Measurements from ENCODE around the gene VPS13C.

The VPS13C gene

GRCh38 chr15:61936528-61937195 lies 123.6 kb downstream of the VPS13C start:
- no peak overlapping the region for H3K4me3 ChIP-seq (ENCODE audit: low read depth, low read length, poor library complexity, severe bottlenecking)
- TF ChIP-seq, protein P1, sequence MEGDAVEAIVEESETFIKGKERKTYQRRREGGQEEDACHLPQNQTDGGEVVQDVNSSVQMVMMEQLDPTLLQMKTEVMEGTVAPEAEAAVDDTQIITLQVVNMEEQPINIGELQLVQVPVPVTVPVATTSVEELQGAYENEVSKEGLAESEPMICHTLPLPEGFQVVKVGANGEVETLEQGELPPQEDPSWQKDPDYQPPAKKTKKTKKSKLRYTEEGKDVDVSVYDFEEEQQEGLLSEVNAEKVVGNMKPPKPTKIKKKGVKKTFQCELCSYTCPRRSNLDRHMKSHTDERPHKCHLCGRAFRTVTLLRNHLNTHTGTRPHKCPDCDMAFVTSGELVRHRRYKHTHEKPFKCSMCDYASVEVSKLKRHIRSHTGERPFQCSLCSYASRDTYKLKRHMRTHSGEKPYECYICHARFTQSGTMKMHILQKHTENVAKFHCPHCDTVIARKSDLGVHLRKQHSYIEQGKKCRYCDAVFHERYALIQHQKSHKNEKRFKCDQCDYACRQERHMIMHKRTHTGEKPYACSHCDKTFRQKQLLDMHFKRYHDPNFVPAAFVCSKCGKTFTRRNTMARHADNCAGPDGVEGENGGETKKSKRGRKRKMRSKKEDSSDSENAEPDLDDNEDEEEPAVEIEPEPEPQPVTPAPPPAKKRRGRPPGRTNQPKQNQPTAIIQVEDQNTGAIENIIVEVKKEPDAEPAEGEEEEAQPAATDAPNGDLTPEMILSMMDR (IDR thresholded peaks at IDR 0.05; ENCODE audit: low read length), result no peak
- no peak for TF ChIP-seq EZH2 (IDR thresholded peaks at IDR 0.05; ENCODE audit: borderline replicate concordance, low read length)
- H3K9me3 ChIP-seq (ENCODE audit: low read length), result no peaks in the 10 kb centered on the region
- peaks cover 44% of the 10 kb centered on the region for H3K36me3 ChIP-seq (ENCODE audit: insufficient read depth, low read length)
- no peak overlapping the region for H3K27ac ChIP-seq (ENCODE audit: low read depth, low read length, poor library complexity, severe bottlenecking)
- no peak overlapping the region for H3K4me2 ChIP-seq (ENCODE audit: low read length)
- no peaks in the 10 kb centered on the region for H3K4me1 ChIP-seq (ENCODE audit: insufficient read depth, low read length, severe bottlenecking)
- no peaks in the 10 kb centered on the region for H3K9me2 ChIP-seq (ENCODE audit: low read depth, low read length)
- H3K79me2 ChIP-seq (ENCODE audit: insufficient read depth, low read length), result no peaks in the 10 kb centered on the region
- no peaks in the 10 kb centered on the region for H4K20me1 ChIP-seq (ENCODE audit: insufficient read depth, low read length)
- no peaks in the 10 kb centered on the region for H3F3A ChIP-seq (ENCODE audit: insufficient read depth, low read length)
- no peaks in the 10 kb centered on the region for H3K27me3 ChIP-seq (ENCODE audit: insufficient read depth, low read length)
- H2AFZ ChIP-seq (ENCODE audit: low read length), result no peak overlapping the region
- no peak overlapping the region for H3K9ac ChIP-seq (ENCODE audit: low read length)

GRCh38 chr15:61935493-61935892 lies 124.8 kb downstream of the VPS13C start:
- Histone ChIP-seq H3K27ac (ENCODE audit: low read depth, low read length, poor library complexity, severe bottlenecking) (no peak overlapping the region), H3K79me2 (ENCODE audit: insufficient read depth, low read length) (no peaks in the 10 kb centered on the region), H3K27me3 (ENCODE audit: insufficient read depth, low read length) (no peaks in the 10 kb centered on the region), H3K9ac (ENCODE audit: low read length) (no peak overlapping the region), H2AFZ (ENCODE audit: low read length) (no peak overlapping the region), H3K4me2 (ENCODE audit: low read length) (no peak overlapping the region), H3K4me1 (ENCODE audit: insufficient read depth, low read length, severe bottlenecking) (no peaks in the 10 kb centered on the region), H4K20me1 (ENCODE audit: insufficient read depth, low read length) (no peaks in the 10 kb centered on the region), H3F3A (ENCODE audit: insufficient read depth, low read length) (no peaks in the 10 kb centered on the region), H3K9me2 (ENCODE audit: low read depth, low read length) (no peaks in the 10 kb centered on the region), H3K4me3 (ENCODE audit: low read depth, low read length, poor library complexity, severe bottlenecking) (no peak overlapping the region), H3K36me3 (ENCODE audit: insufficient read depth, low read length) (peaks cover 40% of the 10 kb centered on the region), H3K9me3 (ENCODE audit: low read length) (no peaks in the 10 kb centered on the region)
- no peak for TF ChIP-seq EZH2 (IDR thresholded peaks at IDR 0.05; ENCODE audit: borderline replicate concordance, low read length)

- TF ChIP-seq, protein P1 (IDR thresholded peaks at IDR 0.05; ENCODE audit: low read length), result no peak
- no peak for TF ChIP-seq EZH2 (IDR thresholded peaks at IDR 0.05; ENCODE audit: borderline replicate concordance, low read length)
- Histone ChIP-seq H3K9me3 (ENCODE audit: low read length) (no peaks in the 10 kb centered on the region), H3K4me3 (ENCODE audit: low read depth, low read length, poor library complexity, severe bottlenecking) (no peak overlapping the region), H3K9me2 (ENCODE audit: low read depth, low read length) (no peaks in the 10 kb centered on the region), H3K36me3 (ENCODE audit: insufficient read depth, low read length) (peaks cover 38% of the 10 kb centered on the region; the same call in 1 of the 2 replicates), H3K79me2 (ENCODE audit: insufficient read depth, low read length) (no peaks in the 10 kb centered on the region), H3K27ac (ENCODE audit: low read depth, low read length, poor library complexity, severe bottlenecking) (no peak overlapping the region), H3K4me1 (ENCODE audit: insufficient read depth, low read length, severe bottlenecking) (no peaks in the 10 kb centered on the region), H4K20me1 (ENCODE audit: insufficient read depth, low read length) (no peaks in the 10 kb centered on the region), H3K27me3 (ENCODE audit: insufficient read depth, low read length) (no peaks in the 10 kb centered on the region), H2AFZ (ENCODE audit: low read length) (no peak overlapping the region), H3K4me2 (ENCODE audit: low read length) (no peak overlapping the region), H3F3A (ENCODE audit: insufficient read depth, low read length) (no peaks in the 10 kb centered on the region), H3K9ac (ENCODE audit: low read length) (no peak overlapping the region)
Measured at GRCh38 chr15:61929452-61929851, 130.8 kb downstream of the VPS13C start.

- H3K4me3 ChIP-seq (ENCODE audit: low read depth, low read length, poor library complexity, severe bottlenecking), result no peak overlapping the region
- no peak overlapping the region for H3K9ac ChIP-seq (ENCODE audit: low read length)
- H3K9me3 ChIP-seq (ENCODE audit: low read length), result no peaks in the 10 kb centered on the region
- no peaks in the 10 kb centered on the region for H3K27me3 ChIP-seq (ENCODE audit: insufficient read depth, low read length)
- no peaks in the 10 kb centered on the region for H3K9me2 ChIP-seq (ENCODE audit: low read depth, low read length)
- TF ChIP-seq, protein P1 (IDR thresholded peaks at IDR 0.05; ENCODE audit: low read length), result no peak
- no peak for TF ChIP-seq EZH2 (IDR thresholded peaks at IDR 0.05; ENCODE audit: borderline replicate concordance, low read length)
- H3K4me2 ChIP-seq (ENCODE audit: low read length), result no peak overlapping the region
- no peak overlapping the region for H2AFZ ChIP-seq (ENCODE audit: low read length)
- H3K27ac ChIP-seq (ENCODE audit: low read depth, low read length, poor library complexity, severe bottlenecking), result no peak overlapping the region
- no peaks in the 10 kb centered on the region for H3F3A ChIP-seq (ENCODE audit: insufficient read depth, low read length)
- no peaks in the 10 kb centered on the region for H3K79me2 ChIP-seq (ENCODE audit: insufficient read depth, low read length)
- H3K4me1 ChIP-seq (ENCODE audit: insufficient read depth, low read length, severe bottlenecking), result no peaks in the 10 kb centered on the region
- no peaks in the 10 kb centered on the region for H4K20me1 ChIP-seq (ENCODE audit: insufficient read depth, low read length)
- peaks cover 46% of the 10 kb centered on the region; the same call in 1 of the 2 replicates for H3K36me3 ChIP-seq (ENCODE audit: insufficient read depth, low read length)
Measured at GRCh38 chr15:61923173-61923572, 137.1 kb downstream of the VPS13C start.

Data from OCI-LY1 (cell line).